Glomerular visceral epithelial cell (primary cell): ENCODE measurements around the gene BHMT2.

ENCODE experiments used
- DNase-seq: peaks from one replicate; pipeline ENCODE4 v3.0.0-alpha.2; 2016; ENCODE audit errors: extremely low spot score

BHMT2 gene

DNA sequence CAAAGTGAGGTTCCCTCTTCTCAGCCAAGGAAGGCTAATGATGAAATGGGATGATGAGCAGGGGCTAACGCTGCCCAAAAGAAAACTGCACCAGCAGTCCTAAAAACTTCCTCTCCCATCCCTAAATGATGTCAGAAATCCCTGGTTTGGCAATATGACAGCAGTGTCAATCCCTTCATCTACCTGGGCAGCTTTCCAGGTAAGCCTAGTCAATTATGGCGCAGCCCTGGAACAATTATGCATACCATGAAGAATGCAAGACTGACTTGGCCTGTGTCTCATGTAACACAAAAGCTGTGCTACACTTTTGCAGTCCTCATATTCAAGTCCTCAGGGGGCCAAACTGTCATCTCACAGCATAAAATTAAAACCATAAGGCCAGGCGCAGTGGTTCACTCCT is 7.1 kb upstream of the BHMT2 start:
- no peak for DNase-seq

DNA sequence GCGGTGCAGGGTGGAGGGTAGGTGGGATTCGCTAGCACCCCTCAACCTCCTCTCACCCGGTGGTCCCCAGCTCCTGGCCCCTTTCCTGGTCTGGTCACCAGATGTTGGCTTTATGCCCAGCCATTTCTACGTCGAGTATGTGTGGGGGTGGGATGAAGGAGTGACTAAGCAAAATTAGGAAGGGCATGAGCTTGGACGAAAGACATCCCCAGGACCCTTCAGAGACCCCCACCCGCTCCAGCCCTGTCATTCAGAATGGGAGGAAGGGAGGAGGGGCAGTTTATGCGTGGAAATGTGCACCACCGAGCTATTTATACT is 742 bp downstream of the BHMT2 start:
- DNase-seq, result no peak

DNA sequence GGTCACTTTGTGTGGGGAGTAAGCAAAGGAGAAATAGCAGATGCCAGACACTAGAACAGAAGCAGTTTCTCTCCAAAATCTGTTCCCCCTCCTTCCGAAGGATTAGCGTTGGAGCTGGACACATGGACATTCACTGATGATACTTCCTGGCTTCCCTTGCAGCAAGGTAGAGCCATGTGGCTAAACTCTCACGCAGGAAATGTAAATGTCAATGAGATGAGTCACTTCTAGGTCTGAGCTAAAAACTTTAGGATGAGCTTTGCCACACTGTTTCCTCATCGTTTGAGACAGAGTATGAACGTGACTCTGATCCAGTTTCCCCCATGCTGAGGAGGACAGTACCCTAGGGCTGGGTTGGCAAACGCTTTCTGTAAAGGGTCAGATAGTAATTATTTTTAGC is 5.1 kb downstream of the BHMT2 start:
- peak; percentile 56 for DNase-seq

DNA sequence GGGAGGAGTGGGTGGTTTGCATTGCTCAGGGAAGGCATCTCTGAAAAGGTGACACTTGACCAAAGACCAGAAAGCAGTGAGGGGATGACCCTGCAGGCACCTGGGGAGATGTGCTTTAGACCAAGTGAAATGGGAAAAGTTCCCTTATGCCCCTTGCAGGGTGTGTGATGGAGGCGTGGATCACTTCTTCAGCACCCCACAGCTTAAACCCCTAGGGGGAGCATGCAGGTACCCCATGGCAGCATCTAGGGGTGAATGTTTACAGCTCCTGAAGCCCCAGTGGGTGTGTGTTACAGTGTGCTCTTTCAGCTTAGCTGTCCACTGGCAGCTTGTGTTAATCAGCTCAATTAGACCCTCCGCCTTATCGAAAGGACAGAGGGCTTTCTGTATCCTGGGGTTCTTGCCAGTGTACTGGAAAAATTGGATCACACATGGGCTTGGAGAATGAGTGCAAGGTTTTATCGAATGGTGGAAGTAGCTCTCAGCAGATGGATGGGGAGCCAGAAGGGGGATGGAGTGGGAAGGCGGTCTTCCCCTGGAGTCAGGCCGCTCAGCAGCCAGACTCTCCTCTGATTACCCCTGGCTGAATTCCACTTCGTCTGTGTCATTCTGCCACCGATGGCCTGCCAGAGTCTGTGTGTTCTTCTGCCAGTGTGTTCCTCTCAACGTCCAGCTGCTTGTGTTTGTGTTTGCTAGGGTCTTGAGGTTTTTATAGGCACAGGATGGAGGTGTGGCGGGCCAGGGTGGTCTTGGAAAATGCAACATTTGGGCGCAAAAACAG is 6.3 kb downstream of the BHMT2 start:
- no peak for DNase-seq

DNA sequence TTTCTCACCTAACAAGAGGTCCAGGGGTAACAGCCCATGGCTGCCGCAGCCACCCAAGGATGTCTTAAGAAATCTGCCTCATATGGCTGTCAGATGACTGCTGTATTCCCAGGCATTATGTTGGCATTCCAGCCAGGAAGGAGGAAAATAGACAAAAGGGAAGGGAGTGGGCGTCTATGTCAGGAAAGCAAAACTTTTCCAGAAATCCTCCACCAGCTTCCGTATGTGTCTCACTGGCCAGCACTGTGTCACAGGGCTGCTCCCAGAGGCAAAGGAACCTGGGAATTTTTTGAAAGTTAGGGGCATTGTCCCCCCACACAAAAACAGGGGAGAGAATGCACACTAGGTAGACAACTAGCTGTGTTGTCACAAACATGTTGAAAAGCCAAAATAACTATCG is 7.3 kb downstream of the BHMT2 start:
- no peak for DNase-seq

DNA sequence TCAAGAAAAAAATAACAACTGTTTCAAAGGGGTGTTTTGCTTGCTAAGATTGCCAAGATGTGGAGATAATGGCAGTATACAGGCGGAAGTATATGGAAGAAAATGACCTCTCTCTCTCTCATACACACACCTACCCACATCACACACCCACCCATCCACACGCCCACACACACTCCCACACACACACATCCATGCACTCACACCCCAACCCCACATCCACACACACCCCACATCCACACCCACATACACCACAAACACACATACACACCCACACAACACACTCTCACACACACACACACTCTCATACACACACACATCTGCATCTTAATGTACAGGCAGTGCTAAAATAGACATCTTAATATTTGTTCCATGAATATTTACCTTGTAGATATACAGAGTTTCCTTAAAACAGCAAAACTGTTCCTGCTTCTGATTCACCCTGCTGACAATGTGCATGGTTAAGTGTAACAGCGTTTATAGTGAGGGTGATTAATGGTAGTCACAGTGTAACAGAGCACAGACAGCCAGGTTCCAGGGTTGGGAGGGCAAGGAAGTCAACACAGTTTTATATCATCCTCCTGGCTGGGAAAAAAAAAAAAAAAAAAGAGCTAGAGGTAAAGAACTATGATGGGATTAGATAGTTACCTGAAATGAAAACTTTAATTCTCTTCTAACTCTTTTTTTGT is 8.3 kb downstream of the BHMT2 start:
- no peak for DNase-seq

DNA sequence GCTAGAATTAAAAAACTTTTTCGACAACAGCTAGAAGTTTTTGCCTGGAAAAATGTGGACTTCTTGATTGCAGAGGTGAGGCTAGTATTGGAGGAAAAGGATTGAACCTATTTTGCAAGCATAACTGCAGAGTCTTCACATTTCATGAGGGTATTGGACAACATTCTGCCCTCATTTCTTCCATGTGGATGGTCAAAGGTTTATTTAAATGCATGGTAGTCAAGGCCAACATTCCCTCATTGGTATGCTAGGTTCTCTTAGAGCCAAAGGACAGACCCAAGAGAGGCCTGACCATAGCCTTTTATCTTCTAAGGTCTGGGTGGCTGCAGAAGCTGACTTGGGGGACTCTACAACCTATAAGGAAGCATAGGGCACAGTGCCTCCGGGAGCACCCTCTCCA is 11.2 kb downstream of the BHMT2 start:
- no peak for DNase-seq

DNA sequence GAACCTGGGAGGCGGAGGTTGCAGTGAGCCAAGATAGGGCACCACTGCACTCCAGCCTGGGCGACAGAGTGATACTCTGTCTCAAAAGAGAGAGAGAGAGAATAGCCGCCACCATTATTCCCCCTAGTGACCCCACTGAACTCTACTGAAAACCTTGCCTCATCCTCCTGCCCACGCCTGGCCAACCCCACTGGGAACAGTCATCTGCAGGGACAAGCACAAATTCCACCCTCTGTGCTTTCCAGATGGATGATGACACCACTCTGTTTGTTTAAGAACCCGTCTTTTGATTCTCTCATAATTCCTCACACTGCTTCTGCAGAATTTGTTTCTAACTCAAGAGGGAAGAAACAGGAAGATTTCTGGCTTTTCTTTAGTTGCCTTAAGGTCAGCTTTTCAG is 12.2 kb downstream of the BHMT2 start:
- DNase-seq, result no peak

DNA sequence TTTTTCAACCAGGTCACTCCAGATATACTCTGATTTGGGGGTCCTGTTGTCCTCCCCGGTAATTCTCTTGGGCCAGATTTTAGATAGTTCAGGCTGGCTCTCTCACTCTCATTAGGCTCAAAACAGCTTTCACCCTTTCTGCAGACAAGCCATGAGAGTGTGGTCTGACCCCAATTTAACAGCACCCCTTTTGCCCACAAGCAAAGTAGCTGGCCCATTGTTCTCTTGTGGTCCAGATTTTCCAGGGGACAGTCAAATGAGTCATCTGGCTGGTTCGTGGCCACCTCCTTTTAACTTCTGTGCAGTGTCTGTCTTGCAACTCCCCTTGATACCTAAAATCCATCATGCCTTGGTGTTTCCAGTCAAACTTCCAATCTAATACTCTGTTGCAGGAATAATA is 16.5 kb downstream of the BHMT2 start:
- no peak for DNase-seq

DNA sequence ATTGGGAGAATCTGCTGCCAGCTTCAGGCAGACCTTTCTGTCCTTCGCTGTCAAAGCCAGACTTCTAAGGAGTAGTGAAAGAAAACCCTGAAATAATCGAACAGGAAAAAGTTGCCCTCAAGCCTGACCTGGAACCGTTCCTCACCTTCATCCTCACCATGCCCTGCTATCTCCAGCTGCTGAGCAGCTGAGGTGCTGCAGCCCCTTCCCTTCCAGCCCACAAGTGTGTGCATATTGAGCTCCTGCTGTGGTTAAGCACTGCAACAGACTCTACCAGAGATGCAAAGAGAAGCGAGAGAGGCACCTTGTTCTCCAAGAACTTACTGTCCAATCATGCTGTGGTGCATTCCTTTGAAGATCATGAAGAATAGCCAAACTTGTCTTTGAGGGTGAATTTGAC is 18.9 kb downstream of the BHMT2 start:
- no peak for DNase-seq

DNA sequence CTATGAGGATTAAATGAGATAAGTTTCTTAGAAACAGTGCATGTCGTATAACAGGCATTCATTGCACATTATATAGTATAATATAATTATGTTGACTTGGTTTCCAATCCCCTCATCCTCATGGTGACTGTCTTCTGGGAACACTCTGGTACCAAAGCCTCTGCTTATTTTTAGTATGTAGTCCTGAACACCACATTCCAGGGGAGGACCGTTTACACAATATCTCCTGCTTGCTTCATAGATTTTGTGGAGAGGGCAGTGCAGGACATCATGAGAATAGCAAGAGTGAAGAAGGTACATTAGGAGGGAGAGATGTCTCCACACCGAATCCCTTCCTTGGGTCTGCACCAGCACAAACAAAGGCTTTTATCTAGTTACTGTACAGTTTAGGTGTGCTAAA is 21.5 kb downstream of the BHMT2 start:
- DNase-seq, result no peak

DNA sequence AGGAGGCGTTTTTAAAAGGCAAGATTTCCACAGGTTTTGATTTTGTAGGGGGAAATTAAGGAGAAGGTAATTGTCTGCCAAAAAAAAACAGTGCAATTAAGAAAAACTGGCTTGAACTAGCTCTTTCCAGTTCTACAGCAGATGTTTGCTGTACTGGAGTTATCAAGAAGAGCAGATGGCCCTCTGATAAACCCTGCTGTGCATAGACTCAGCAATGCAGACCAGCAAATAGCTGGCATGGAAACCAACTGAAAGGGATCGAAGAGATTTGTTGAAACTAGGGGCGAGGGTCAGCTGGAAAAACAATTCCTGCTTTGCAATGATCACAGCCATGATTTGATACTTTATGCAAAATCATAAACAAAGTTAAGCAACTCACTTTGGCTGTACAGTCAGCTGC is 24.2 kb downstream of the BHMT2 start:
- DNase-seq, result no peak

DNA sequence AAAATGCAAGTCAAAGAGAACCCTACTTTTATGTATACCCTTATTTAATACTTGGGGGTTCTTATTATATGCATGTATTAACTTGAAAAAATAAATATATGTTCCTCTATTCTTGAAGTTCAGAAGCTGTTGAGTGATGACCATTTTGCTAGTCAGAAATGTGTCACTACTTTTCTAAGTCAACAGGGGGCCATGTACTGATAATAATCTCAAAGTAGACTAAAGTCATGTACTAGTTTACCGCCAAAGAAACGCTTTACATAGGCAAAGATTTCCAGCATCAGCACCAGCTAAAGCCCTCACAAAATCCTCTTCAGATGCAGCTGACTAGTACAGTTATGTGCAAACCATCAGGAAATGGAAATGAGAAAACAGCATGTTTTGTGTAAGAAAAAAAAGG is 36.3 kb downstream of the BHMT2 start:
- DNase-seq, result no peak

DNA sequence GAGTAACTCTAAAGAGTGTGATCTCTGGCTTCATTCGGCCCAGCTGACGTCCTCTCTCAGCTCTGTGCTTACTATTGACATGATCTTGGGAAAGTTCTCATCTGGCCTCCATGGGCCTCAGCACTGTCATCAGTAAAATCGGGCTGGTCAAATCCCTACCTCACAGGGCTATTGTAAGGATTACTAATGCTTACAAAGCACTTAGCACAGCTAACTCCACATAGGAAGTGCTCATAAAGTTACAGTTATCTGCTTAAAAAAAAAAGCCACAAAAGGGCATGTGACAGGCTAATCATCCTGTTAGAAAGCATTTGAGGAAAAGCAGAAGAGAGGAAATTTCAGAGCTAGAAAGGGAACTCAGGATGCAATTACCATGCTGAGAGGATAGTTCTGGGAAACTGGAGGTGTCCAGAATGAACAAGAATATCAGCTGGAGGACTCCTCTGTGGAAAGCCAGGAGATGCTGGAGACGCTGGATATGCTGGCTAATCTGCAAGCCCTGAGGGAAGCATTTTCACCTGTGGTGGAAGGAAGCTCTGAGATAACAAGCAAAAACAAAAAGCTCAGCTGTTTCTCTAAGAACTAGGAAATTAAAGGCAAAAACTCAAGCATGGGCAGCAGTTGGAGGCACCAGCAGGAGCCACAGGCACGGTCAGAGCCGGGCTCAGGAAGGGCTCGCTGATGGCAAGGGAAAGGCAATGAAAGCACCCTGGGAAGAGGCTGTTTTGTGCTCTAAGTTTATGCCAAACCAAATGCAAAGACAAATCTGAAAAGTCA is 37.6 kb downstream of the BHMT2 start:
- peak; percentile 9 for DNase-seq

DNA sequence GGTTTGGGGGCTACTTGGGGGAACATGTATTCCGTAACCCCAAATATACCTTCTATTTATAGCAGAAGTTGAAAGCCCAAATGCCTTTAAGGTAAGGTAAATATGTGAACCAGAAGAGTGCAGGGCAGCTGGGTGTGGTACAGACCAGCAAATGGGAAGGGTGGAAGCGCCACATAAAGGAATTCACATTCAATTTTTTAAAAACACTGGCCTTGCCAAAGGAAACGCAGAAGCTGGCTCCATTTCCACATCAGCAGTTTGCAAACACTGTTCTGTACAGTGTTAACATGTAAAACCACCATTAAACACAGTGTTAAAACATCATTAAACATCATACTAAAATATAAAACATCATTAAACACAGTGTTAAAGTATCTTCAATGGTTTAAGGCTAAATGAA is 38.5 kb downstream of the BHMT2 start:
- DNase-seq, result no peak

DNA sequence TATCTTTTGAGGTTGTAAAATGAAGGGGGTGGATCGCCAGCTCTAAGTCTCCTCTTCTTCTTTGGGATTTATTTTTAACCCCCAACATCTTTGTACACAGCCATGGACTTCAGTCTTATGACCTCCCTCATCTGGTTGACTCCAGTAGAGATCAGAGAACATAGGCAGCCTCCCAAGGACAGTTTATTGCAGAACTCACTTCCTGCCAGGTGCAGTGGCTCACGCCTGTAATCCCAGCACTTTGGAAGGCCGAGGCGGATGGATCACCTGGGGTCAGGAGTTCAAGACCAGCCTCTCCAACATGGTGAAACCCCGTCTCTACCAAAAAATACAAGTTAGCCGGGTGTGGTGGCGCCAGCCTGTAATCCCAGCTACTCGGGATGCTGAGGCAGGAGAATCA is 39.2 kb downstream of the BHMT2 start:
- no peak for DNase-seq

DNA sequence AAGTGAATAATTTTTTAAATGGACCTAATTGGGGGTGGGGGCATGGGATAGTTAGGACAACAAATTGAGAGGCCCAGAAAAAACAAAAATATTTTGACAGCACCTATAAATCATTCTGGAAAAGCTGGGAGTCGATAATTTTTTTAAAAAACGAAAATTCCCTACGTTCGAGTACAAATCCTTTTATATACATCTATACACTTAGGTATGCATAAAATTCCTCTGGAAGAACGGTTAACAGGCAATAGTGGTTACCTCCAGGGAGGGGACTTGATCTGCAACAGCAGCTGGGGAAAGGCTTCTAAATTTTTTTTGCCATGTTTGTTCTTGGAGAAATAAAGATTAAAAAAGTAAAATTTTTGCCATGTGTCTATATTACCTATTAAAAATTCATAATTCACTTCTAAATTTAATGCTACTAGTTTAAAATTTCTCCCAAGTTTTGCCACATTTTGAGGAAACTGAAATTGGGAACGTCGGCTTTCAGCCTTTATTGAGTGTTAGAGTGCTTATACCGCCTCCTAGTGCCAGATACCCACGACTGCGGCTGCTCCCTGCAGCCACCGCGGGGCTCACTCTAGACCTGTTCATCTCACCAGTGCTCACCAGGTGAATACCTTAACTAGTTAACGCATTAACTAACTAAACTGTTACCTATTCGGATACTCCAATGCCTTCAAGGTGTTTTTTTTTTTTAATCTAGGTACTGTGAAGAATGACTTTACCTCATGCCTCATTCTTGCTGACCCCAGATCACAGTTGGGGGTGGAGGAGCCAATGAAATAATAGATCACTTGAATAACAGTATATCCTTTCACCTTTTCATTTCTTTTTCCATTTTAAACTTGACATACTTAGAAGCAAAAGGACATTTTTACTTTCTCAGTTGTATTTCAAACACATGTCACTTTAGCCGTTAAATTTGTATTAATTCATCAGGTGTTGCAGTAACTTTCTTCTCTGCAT is 40.2 kb downstream of the BHMT2 start:
- DNase-seq, result no peak

DNA sequence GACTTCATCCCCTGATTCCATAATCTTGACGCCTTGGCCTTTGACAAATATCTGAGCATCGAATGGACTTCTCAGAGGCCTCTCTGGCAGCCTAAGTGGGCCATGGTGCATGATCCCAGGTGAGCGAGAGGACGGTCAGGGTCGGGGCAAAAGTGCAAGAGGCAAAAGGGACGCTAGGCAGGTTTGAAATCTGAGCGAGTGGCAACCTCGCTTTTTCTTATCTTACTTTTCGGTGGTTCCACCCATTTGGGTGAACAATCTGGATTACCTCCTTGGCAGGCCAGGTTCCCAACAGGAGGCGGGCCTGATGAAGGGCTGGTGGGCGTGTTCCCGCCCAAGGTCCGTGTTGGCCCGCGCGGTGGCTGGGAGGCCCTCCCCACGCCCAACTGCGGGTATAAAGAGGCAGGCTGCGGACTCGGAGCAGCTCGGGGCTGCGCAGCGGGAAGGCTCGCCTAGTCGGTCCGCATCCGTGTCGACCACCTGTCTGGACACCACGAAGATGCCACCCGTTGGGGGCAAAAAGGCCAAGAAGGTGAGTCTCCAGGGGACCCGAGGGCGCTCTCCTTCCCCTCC is 41.9 kb downstream of the BHMT2 start, which contains the start of gene BHMT:
Gene BHMT, plus strand, starts transcription at position 423 of the 573 bp plus-strand sequence. Its CDS starts 77 bp downstream, at position 500.
- no peak for DNase-seq

DNA sequence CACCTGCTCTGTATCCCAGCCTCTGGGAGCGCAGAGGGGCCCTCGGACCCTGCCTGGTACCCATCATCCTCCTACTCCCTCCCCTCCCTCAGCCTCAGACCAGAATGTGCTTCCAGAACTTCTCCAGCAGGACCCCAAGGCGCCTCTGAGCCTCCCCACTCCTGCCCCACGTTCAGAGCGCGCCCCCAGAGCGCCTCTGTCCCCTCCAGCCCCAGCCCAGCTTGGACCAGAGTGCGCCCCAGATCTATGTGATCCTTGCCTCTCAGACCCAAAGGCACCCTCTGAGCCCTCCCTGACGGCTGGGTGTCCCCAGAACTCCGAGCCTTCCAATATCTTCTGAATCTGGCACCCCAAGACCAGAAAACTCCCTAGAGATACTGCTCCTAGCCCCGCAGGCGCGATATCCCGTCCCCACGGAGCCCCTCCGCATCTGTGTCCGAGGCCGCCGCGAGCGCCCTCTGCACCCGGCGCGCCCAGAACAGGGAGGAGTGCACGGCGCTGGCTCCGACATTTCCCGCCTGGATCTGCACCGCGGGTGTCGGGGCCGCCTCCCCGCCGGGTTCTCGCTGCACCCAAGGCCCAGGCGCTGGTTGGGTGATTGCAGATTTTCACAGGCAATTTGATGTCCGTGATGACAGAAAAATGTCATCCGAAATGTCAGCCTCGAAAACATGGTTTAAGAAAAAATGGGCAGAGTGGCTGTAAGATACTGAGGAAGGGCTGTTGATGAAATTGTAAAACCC is 42.6 kb downstream of the BHMT2 start:
- no peak for DNase-seq

DNA sequence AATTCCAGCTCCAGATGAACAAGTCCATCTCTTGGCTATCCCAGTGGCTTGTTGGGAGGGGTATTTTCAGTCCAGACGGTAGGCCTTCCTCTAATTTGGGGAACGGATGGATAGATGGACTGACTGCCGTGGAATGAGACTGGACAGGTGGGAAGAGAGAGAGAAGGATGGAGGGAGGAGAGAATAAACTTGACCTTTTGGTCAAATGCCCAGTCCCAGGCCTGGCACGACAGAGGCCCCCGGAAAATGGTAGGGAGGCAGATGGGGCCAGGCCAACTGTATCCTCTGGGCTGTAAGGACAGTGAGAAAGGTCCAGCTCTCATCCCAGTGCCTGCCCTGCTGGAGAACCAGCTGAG is 43.1 kb downstream of the BHMT2 start:
- no peak for DNase-seq

DNA sequence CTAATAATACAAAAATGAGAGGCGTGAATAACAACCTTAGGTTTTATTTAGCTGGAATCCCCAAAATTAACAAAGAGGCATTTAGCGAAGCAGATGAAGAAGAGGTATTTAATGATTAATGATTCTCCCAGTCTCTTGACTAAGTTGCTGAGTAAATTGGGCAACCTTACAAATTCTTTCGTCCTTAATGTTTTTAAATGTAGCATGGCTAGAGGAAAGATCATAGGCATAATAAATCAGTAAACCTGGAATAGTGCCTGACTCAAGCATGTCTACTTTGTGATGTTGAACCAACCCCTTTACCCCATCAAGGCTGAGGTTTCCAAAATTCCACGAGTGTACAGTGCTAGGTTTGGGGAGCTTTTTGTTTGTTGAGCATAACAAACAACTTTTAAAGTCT is 49.9 kb downstream of the BHMT2 start:
- no peak for DNase-seq
